DMS114 treated with DMSO at 0.1 percent for 48 hours (cell line): Measurements from ENCODE around the gene TERT.

ENCODE experiments used
- DNase-seq: peaks from one replicate; lab custom pipeline; 2025; ENCODE audit not compliant: unreplicated experiment; lab: John Stamatoyannopoulos, UW

The TERT gene

GRCh38 chr5:1209896-1210776 is 84.7 kb downstream of the TERT start:
- DNase-seq: no peak

GRCh38 chr5:1209489-1209852 is 85.4 kb downstream of the TERT start:
- no peak for DNase-seq

- DNase-seq: peak; percentile 3
Measured at GRCh38 chr5:1208743-1209488, 86.0 kb downstream of the TERT start.

- no peak for DNase-seq
Measured at GRCh38 chr5:1208221-1208742, 86.6 kb downstream of the TERT start.

- DNase-seq: no peak
Measured at GRCh38 chr5:1207555-1207954, 87.3 kb downstream of the TERT start.

GRCh38 chr5:1206521-1207412 is 88.1 kb downstream of the TERT start:
- no peak for DNase-seq

GRCh38 chr5:1205255-1206180 is 89.3 kb downstream of the TERT start:
- DNase-seq: no peak

GRCh38 chr5:1204693-1205242 is 90.1 kb downstream of the TERT start:
- DNase-seq: peak; percentile 23

- no peak for DNase-seq
Measured at GRCh38 chr5:1203968-1204692, 90.7 kb downstream of the TERT start.

- DNase-seq: no peak
Measured at GRCh38 chr5:1203311-1203967, 91.4 kb downstream of the TERT start.
